ENCODE data around the gene KCTD21.

GRCh38 chr11:78193806-78194205, 5.4 kb upstream of the KCTD21 start:
- no peak for TF ChIP-seq CTCF (IDR thresholded peaks at IDR 0.05)
- no peak for TF ChIP-seq EZH2phosphoT487 (IDR thresholded peaks at IDR 0.05)
- no peak for TF ChIP-seq EZH2 (IDR thresholded peaks at IDR 0.05)

Measured in neural progenitor cell (in vitro differentiated cells).